Coronary artery (tissue), 2 donors: ENCODE measurements around the gene RBM34.

ENCODE experiments used
- DNase-seq: peaks from one replicate; pipeline ENCODE4 v3.0.0-alpha.2; 2017; ENCODE audit warnings: low spot score
- H3K27ac ChIP-seq, 2 donors: fragments of 200-600 bp; sonication (generic); one replicate each; pipeline ENCODE4 v1.5.1; 2016 to 2019
- H3K4me3 ChIP-seq: fragments of 200-600 bp; sonication (generic); 2 replicates; pipeline ENCODE4 v1.5.1; 2016; ENCODE audit warnings: mild to moderate bottlenecking, moderate library complexity
- CTCF ChIP-seq: fragments of 200-600 bp; sonication (generic); IDR thresholded peaks from one replicate; pipeline ENCODE4 v1.5.1; 2019; ENCODE audit warnings: antibody characterized with exemption

The RBM34 gene

GRCh38 chr1:235152235-235152634 lies 8.8 kb downstream of the RBM34 start:
- no peak for DNase-seq

GRCh38 chr1:235151033-235151432 lies 10.0 kb downstream of the RBM34 start:
- no peak for DNase-seq
- Histone ChIP-seq H3K27ac (no peak overlapping the region), H3K4me3 (no peak overlapping the region)
- no peak for TF ChIP-seq CTCF

More at GRCh38 chr1:235152235-235152634, 8.8 kb downstream of the RBM34 start:
- Histone ChIP-seq H3K27ac (no peak overlapping the region), H3K4me3 (no peak overlapping the region)
- TF ChIP-seq CTCF, result no peak

GRCh38 chr1:235149824-235150223 lies 11.2 kb downstream of the RBM34 start:
- no peak overlapping the region for H3K4me3 ChIP-seq
- no peak for TF ChIP-seq CTCF
- DNase-seq, result no peak
- H3K27ac ChIP-seq, result no peak overlapping the region

- no peak for TF ChIP-seq CTCF
- no peak for DNase-seq
Observed at GRCh38 chr1:235147269-235147668, 13.8 kb downstream of the RBM34 start.

GRCh38 chr1:235145639-235146038 lies 15.4 kb downstream of the RBM34 start:
- no peak overlapping the region for H3K4me3 ChIP-seq
- no peak for TF ChIP-seq CTCF
- DNase-seq, result no peak
- no peak overlapping the region for H3K27ac ChIP-seq

More at GRCh38 chr1:235147269-235147668, 13.8 kb downstream of the RBM34 start:
- Histone ChIP-seq H3K27ac (no peak overlapping the region), H3K4me3 (no peak overlapping the region)

GRCh38 chr1:235142991-235143390 lies 18.1 kb downstream of the RBM34 start:
- Histone ChIP-seq H3K4me3 (no peak overlapping the region), H3K27ac (no peak overlapping the region)
- DNase-seq, result no peak
- TF ChIP-seq CTCF, result no peak

GRCh38 chr1:235139315-235139714 lies 21.7 kb downstream of the RBM34 start:
- Histone ChIP-seq H3K4me3 (no peak overlapping the region), H3K27ac (no peak overlapping the region)
- no peak for DNase-seq
- TF ChIP-seq CTCF, result no peak
